Upper lobe of left lung (tissue), 4 donors: Measurements from ENCODE around the gene ETS1.

Source experiments
- POLR2A ChIP-seq, 4 donors: fragments of 450-650 bp; IDR thresholded peaks; one replicate each; pipeline ENCODE4 v1.5.1; 2016 to 2017; ENCODE audit warnings: antibody characterized with exemption in 4 of 4, mild to moderate bottlenecking in 2 of 4
- POLR2AphosphoS5 ChIP-seq, 2 donors: sonication (generic); formaldehyde crosslinking; IDR thresholded peaks; one replicate each; pipeline ENCODE4 v1.5.1; 2017; ENCODE audit warnings: antibody characterized with exemption in 2 of 2
- TF ChIP-seq, protein P1 (sequence below), 6 experiments: fragments of 450-650 bp in 4 of 6; fragments of 200-600 bp in 2 of 6; sonication (generic) in 2 of 6; IDR thresholded peaks; one replicate each; pipeline ENCODE4 v1.5.1; 2016 to 2019; ENCODE audit warnings: antibody characterized with exemption in 6 of 6

DNA sequence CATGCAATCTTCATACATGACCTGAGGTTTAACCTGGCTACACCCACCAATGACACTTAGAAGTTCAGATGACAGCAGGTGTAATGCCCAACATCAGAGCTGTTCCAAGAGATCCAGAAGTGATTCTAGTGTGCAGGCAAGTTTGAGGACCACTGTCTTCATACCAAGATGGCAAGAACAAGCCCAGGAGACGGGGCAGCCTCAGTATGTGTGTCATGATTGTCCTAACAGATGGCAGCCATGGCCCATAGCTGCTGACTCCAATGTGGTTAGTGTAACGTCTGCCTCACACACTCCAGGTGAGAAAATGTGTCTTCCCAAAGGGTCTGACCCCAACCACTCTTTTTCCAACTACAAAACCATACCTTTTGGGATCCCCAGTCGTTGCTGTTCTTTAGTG is 97.3 kb downstream of the ETS1 start:
- TF ChIP-seq, protein P1, sequence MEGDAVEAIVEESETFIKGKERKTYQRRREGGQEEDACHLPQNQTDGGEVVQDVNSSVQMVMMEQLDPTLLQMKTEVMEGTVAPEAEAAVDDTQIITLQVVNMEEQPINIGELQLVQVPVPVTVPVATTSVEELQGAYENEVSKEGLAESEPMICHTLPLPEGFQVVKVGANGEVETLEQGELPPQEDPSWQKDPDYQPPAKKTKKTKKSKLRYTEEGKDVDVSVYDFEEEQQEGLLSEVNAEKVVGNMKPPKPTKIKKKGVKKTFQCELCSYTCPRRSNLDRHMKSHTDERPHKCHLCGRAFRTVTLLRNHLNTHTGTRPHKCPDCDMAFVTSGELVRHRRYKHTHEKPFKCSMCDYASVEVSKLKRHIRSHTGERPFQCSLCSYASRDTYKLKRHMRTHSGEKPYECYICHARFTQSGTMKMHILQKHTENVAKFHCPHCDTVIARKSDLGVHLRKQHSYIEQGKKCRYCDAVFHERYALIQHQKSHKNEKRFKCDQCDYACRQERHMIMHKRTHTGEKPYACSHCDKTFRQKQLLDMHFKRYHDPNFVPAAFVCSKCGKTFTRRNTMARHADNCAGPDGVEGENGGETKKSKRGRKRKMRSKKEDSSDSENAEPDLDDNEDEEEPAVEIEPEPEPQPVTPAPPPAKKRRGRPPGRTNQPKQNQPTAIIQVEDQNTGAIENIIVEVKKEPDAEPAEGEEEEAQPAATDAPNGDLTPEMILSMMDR (IDR thresholded peaks at IDR 0.05) = no peak
- no peak for TF ChIP-seq POLR2AphosphoS5 (IDR thresholded peaks at IDR 0.05)
- TF ChIP-seq POLR2A (IDR thresholded peaks at IDR 0.05) = no peak
